ENCODE data around the gene CEBPB. TPM values are rescaled to one million over a fixed set of nuclear protein-coding genes. Genes with fewer than 3 reads are reported as not detected.

The CEBPB gene
- total RNA-seq, 6 experiments from 2014 or later, result 130 to 182 (median 152) TPM

GRCh38 chr20:50192364-50193198 is 2.0 kb downstream of the CEBPB start:
- WGBS (ENCODE audit: insufficient coverage, low coverage, low lambda C conversion rate, missing lambda C conversion rate), result under 1% methylated on average over 24 of the region's 25 CpGs
- Histone ChIP-seq H3K27ac (peak overlapping the region; percentile 98), H3K4me1 (peaks cover 0 to 21% (median 9%) of the 10 kb centered on the region in 4 donors), H3K36me3 (peaks cover 0 to 13% (median 7%) of the 10 kb centered on the region in 4 donors), H3K27me3 (no peaks in the 10 kb centered on the region), H3K4me3 (peak overlapping the region; percentile 67 to 88 (median 85)), H3K9me3 (no peaks in the 10 kb centered on the region)
- intact Hi-C loops (cut with DNase I), result loop anchor here (5.0 kb wide), 3 partner anchors 115 to 385 kb away; no protein-coding TSS in a partner anchor
- TF ChIP-seq POLR2A (IDR thresholded peaks at IDR 0.05) (no peak), CTCF (IDR thresholded peaks at IDR 0.05) (no peak)
- DNase-seq (peak; percentile 63 to 77 (median 74)), ATAC-seq (no peak)

GRCh38 chr20:50193199-50193835 is 2.7 kb downstream of the CEBPB start:
- H3K27ac ChIP-seq, result peak overlapping the region; percentile 98
- no peak for TF ChIP-seq CTCF (IDR thresholded peaks at IDR 0.05)
- TF ChIP-seq POLR2A (IDR thresholded peaks at IDR 0.05), result peak; percentile 33
- peak overlapping the region; percentile 67 to 88 (median 85) for H3K4me3 ChIP-seq
- peaks cover 0 to 13% (median 7%) of the 10 kb centered on the region in 4 donors for H3K36me3 ChIP-seq
- H3K4me1 ChIP-seq, result peaks cover 0 to 14% (median 5%) of the 10 kb centered on the region in 4 donors
- DNase-seq, result peak; percentile 48 to 72 (median 54)
- peak in 2 of 4 donors; percentile 0 for ATAC-seq
- intact Hi-C loops (cut with DNase I), result loop anchor here (5.0 kb wide), 3 partner anchors 114 to 384 kb away; no protein-coding TSS in a partner anchor
- H3K9me3 ChIP-seq, result no peaks in the 10 kb centered on the region
- no peaks in the 10 kb centered on the region for H3K27me3 ChIP-seq
- 15% methylated on average over 9 of the region's 10 CpGs for WGBS (ENCODE audit: insufficient coverage, low coverage, low lambda C conversion rate, missing lambda C conversion rate)

- ATAC-seq, result peak; percentile 6 to 16 (median 11)
- intact Hi-C loops (cut with DNase I), result loop anchor here (5.0 kb wide), 3 partner anchors 113 to 383 kb away; no protein-coding TSS in a partner anchor
Observed at GRCh38 chr20:50193836-50194421, 3.3 kb downstream of the CEBPB start.

More at GRCh38 chr20:50193836-50194421, 3.3 kb downstream of the CEBPB start:
- no peaks in the 10 kb centered on the region for H3K9me3 ChIP-seq
- H3K27me3 ChIP-seq, result no peaks in the 10 kb centered on the region
- H3K4me1 ChIP-seq, result peaks cover 0 to 8% (median 0%) of the 10 kb centered on the region in 4 donors
- 8% methylated on average over 7 of the region's 16 CpGs for WGBS (ENCODE audit: insufficient coverage, low coverage, low lambda C conversion rate, missing lambda C conversion rate)
- DNase-seq, result peak; percentile 76 to 88 (median 76)
- H3K36me3 ChIP-seq, result peaks cover 0 to 13% (median 7%) of the 10 kb centered on the region in 4 donors
- H3K27ac ChIP-seq, result peak overlapping the region; percentile 98
- H3K4me3 ChIP-seq, result peak overlapping the region; percentile 67 to 88 (median 85)
- TF ChIP-seq CTCF (IDR thresholded peaks at IDR 0.05) (no peak), POLR2A (IDR thresholded peaks at IDR 0.05) (peak; percentile 53)
